WTC11 (cell line): ENCODE results near the gene UGT1A10. TPM values are rescaled to one million over a fixed set of nuclear protein-coding genes. Genes with fewer than 3 reads are reported as not detected.

Source experiments
- ATAC-seq: fragments of 200-7000 bp; cut with Tn5 transposase; 2 replicates; pipeline ENCODE4 v1.10.0; 2021; ENCODE audit warnings: mild to moderate bottlenecking, moderate library complexity
- CTCF ChIA-PET: fragments of 300-600 bp; sonication (Branson Sonifier 250); formaldehyde crosslinking; loops from one replicate; lab custom pipeline; 2021; ENCODE audit warnings: antibody characterized with exemption; lab: Charles Lee
- POLR2A ChIA-PET: fragments of 350-600 bp; sonication (Branson Sonifier 250); formaldehyde crosslinking; loops from one replicate; lab custom pipeline; 2021; ENCODE audit warnings: antibody characterized with exemption; lab: Charles Lee
- DNase-seq: peaks from one replicate; pipeline ENCODE4 v3.0.0; 2021; ENCODE audit warnings: low spot score
- H3K27ac Mint-ChIP-seq: 2 replicates; pipeline ENCODE4 v1.8.0; 2021; ENCODE audit warnings: mixed read lengths
- H3K27me3 Mint-ChIP-seq: 2 replicates; pipeline ENCODE4 v1.8.0; 2021; ENCODE audit warnings: low read depth, mild to moderate bottlenecking, moderate library complexity, mixed read lengths
- H3K36me3 Mint-ChIP-seq: 2 replicates; pipeline ENCODE4 v1.8.0; 2021; ENCODE audit warnings: mixed read lengths
- H3K4me1 Mint-ChIP-seq: 2 replicates; pipeline ENCODE4 v1.8.0; 2022; ENCODE audit warnings: mixed read lengths
- H3K4me3 Mint-ChIP-seq: 2 replicates; pipeline ENCODE4 v1.8.0; 2021; ENCODE audit warnings: mild to moderate bottlenecking, moderate library complexity, mixed read lengths
- H3K9me3 Mint-ChIP-seq: 2 replicates; pipeline ENCODE4 v1.8.0; 2021; ENCODE audit warnings: mixed read lengths
- ELF4 ChIP-seq: sonication (generic); formaldehyde crosslinking; IDR thresholded peaks from 2 replicates; pipeline ENCODE4 v1.8.1; 2022; ENCODE audit warnings: low read depth, mild to moderate bottlenecking, moderate library complexity, missing genetic modification reagents
- FOXK1 ChIP-seq: sonication (generic); formaldehyde crosslinking; IDR thresholded peaks from 2 replicates; pipeline ENCODE4 v1.8.0; 2022; ENCODE audit warnings: mild to moderate bottlenecking, moderate library complexity, missing genetic modification reagents
- MYBL2 ChIP-seq: sonication (generic); formaldehyde crosslinking; IDR thresholded peaks from 2 replicates; pipeline ENCODE4 v1.8.1; 2023; ENCODE audit warnings: mild to moderate bottlenecking, moderate library complexity, missing genetic modification reagents
- NFYB ChIP-seq: sonication (generic); formaldehyde crosslinking; conservative IDR thresholded peaks from 2 replicates; pipeline ENCODE4 v1.8.0; 2022; ENCODE audit warnings: low read depth, missing genetic modification reagents
- NR1H2 ChIP-seq: sonication (generic); formaldehyde crosslinking; IDR thresholded peaks from 2 replicates; pipeline ENCODE4 v1.9.0; 2021; ENCODE audit warnings: mild to moderate bottlenecking, moderate library complexity, missing genetic modification reagents
- NR2C2 ChIP-seq: sonication (generic); formaldehyde crosslinking; IDR thresholded peaks from 2 replicates; pipeline ENCODE4 v1.8.0; 2022; ENCODE audit warnings: mild to moderate bottlenecking, missing genetic modification reagents
- ZNF219 ChIP-seq: sonication (generic); formaldehyde crosslinking; IDR thresholded peaks from 2 replicates; pipeline ENCODE4 v1.8.0; 2023; ENCODE audit warnings: missing genetic modification reagents, mild to moderate bottlenecking, borderline replicate concordance
- ZNF263 ChIP-seq: sonication (generic); formaldehyde crosslinking; IDR thresholded peaks from 2 replicates; pipeline ENCODE4 v1.8.1; 2022; ENCODE audit warnings: low read depth, mild to moderate bottlenecking, moderate library complexity, missing genetic modification reagents
- ZNF317 ChIP-seq: sonication (generic); formaldehyde crosslinking; IDR thresholded peaks from 2 replicates; pipeline ENCODE4 v1.8.1; 2023; ENCODE audit warnings: low read depth, mild to moderate bottlenecking, moderate library complexity, missing genetic modification reagents, borderline replicate concordance
- ZNF671 ChIP-seq: fragments of 250-450 bp; sonication (Bioruptor Pico); IDR thresholded peaks from 2 replicates; pipeline ENCODE4 v1.8.0; 2021; ENCODE audit warnings: mild to moderate bottlenecking
- total RNA-seq: library from RNA; stranded (reverse); gene quantifications from 3 replicates; pipeline ENCODE4 v1.2.3, GENCODE V29; 2021
- TF ChIP-seq, protein P1 (sequence below): sonication (generic); formaldehyde crosslinking; IDR thresholded peaks from 2 replicates; pipeline ENCODE4 v1.8.0; 2022; ENCODE audit warnings: mild to moderate bottlenecking, missing genetic modification reagents
- TF ChIP-seq, protein P2 (sequence below): sonication (generic); formaldehyde crosslinking; IDR thresholded peaks from 2 replicates; pipeline ENCODE4 v1.8.0; 2023; ENCODE audit warnings: missing genetic modification reagents, mild to moderate bottlenecking, borderline replicate concordance
- TF ChIP-seq, protein P3 (sequence below): sonication (generic); formaldehyde crosslinking; IDR thresholded peaks from 2 replicates; pipeline ENCODE4 v1.8.1; 2023; ENCODE audit warnings: mild to moderate bottlenecking, missing genetic modification reagents
- TF ChIP-seq, protein P4 (sequence below): sonication (generic); formaldehyde crosslinking; IDR thresholded peaks from 2 replicates; pipeline ENCODE4 v1.8.1; 2023; ENCODE audit warnings: mild to moderate bottlenecking, moderate library complexity, missing genetic modification reagents
- TF ChIP-seq, protein P5 (sequence below): sonication (generic); formaldehyde crosslinking; conservative IDR thresholded peaks from 2 replicates; pipeline ENCODE4 v1.8.1; 2022; ENCODE audit warnings: mild to moderate bottlenecking, missing genetic modification reagents
- TF ChIP-seq, protein P6 (sequence below): sonication (generic); formaldehyde crosslinking; IDR thresholded peaks from 2 replicates; pipeline ENCODE4 v1.8.0; 2022; ENCODE audit warnings: mild to moderate bottlenecking, missing genetic modification reagents
- TF ChIP-seq, protein P7 (sequence below): fragments of 250-450 bp; sonication (Bioruptor Pico); conservative IDR thresholded peaks from 2 replicates; pipeline ENCODE4 v1.9.0; 2021; ENCODE audit warnings: mild to moderate bottlenecking

UGT1A10 gene
- total RNA-seq, 1 experiment from 2014 or later: not detected

DNA sequence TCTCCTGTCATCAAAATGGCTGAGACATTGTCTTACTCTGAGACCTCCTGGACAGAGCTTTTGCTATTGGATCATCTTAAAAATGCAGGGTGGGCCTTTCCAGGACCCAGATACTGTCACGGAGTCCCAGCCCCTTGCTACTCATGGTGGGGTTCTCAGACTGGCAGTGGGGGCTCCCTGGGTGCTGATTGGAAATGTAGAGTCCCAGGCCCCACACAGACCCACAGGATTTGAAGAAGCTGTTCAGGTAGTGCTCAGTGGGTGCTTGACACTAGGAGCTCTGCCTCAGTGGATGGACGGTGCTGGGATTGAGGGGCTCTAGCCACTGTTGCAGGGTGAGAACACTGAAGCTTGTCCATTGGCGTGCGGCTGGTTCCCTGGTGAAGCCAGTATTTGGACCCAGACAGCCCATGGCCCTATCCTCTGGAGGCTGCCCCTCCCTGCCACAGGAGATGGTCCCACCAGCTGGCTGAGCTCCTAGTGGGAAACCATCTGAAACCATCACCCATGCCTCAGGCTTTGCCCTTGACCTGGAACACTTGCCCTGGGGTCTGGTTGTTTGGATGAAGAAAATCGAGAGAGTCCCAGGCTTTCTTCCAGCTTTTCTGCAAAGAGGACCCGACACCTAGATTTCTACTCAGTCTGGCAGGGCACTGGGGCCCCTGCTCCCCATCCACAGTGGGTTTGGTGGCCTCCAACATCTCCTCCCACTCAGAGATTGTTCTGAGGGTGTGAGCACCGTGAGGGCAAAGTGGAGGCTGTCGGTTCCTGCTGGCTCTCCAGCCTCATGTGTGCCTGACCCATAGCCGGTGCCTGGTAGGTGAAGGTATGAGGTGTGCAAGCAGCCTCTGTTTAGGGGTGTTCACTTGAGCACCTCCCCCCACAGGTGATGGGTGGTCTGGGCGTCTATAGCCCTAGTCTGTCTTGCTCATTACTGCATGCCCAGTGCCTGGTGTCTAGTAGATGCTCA is 172.0 kb downstream of the UGT1A10 start (continued):
- TF ChIP-seq, protein P1, sequence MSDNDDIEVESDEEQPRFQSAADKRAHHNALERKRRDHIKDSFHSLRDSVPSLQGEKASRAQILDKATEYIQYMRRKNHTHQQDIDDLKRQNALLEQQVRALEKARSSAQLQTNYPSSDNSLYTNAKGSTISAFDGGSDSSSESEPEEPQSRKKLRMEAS (CRISPR knock-in tag): no peak
- TF ChIP-seq, protein P2, sequence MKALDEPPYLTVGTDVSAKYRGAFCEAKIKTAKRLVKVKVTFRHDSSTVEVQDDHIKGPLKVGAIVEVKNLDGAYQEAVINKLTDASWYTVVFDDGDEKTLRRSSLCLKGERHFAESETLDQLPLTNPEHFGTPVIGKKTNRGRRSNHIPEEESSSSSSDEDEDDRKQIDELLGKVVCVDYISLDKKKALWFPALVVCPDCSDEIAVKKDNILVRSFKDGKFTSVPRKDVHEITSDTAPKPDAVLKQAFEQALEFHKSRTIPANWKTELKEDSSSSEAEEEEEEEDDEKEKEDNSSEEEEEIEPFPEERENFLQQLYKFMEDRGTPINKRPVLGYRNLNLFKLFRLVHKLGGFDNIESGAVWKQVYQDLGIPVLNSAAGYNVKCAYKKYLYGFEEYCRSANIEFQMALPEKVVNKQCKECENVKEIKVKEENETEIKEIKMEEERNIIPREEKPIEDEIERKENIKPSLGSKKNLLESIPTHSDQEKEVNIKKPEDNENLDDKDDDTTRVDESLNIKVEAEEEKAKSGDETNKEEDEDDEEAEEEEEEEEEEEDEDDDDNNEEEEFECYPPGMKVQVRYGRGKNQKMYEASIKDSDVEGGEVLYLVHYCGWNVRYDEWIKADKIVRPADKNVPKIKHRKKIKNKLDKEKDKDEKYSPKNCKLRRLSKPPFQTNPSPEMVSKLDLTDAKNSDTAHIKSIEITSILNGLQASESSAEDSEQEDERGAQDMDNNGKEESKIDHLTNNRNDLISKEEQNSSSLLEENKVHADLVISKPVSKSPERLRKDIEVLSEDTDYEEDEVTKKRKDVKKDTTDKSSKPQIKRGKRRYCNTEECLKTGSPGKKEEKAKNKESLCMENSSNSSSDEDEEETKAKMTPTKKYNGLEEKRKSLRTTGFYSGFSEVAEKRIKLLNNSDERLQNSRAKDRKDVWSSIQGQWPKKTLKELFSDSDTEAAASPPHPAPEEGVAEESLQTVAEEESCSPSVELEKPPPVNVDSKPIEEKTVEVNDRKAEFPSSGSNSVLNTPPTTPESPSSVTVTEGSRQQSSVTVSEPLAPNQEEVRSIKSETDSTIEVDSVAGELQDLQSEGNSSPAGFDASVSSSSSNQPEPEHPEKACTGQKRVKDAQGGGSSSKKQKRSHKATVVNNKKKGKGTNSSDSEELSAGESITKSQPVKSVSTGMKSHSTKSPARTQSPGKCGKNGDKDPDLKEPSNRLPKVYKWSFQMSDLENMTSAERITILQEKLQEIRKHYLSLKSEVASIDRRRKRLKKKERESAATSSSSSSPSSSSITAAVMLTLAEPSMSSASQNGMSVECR (CRISPR knock-in tag): no peak
- TF ChIP-seq ZNF219 (CRISPR knock-in tag): no peak
- TF ChIP-seq, protein P3, sequence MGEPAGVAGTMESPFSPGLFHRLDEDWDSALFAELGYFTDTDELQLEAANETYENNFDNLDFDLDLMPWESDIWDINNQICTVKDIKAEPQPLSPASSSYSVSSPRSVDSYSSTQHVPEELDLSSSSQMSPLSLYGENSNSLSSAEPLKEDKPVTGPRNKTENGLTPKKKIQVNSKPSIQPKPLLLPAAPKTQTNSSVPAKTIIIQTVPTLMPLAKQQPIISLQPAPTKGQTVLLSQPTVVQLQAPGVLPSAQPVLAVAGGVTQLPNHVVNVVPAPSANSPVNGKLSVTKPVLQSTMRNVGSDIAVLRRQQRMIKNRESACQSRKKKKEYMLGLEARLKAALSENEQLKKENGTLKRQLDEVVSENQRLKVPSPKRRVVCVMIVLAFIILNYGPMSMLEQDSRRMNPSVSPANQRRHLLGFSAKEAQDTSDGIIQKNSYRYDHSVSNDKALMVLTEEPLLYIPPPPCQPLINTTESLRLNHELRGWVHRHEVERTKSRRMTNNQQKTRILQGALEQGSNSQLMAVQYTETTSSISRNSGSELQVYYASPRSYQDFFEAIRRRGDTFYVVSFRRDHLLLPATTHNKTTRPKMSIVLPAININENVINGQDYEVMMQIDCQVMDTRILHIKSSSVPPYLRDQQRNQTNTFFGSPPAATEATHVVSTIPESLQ (CRISPR knock-in tag): no peak
- TF ChIP-seq ZNF317 (CRISPR knock-in tag): no peak
- no peak for TF ChIP-seq ELF4 (CRISPR knock-in tag)
- TF ChIP-seq, protein P4, sequence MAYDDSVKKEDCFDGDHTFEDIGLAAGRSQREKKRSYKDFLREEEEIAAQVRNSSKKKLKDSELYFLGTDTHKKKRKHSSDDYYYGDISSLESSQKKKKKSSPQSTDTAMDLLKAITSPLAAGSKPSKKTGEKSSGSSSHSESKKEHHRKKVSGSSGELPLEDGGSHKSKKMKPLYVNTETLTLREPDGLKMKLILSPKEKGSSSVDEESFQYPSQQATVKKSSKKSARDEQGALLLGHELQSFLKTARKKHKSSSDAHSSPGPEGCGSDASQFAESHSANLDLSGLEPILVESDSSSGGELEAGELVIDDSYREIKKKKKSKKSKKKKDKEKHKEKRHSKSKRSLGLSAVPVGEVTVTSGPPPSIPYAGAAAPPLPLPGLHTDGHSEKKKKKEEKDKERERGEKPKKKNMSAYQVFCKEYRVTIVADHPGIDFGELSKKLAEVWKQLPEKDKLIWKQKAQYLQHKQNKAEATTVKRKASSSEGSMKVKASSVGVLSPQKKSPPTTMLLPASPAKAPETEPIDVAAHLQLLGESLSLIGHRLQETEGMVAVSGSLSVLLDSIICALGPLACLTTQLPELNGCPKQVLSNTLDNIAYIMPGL (CRISPR knock-in tag): no peak
- no peak for TF ChIP-seq MYBL2 (CRISPR knock-in tag)

DNA sequence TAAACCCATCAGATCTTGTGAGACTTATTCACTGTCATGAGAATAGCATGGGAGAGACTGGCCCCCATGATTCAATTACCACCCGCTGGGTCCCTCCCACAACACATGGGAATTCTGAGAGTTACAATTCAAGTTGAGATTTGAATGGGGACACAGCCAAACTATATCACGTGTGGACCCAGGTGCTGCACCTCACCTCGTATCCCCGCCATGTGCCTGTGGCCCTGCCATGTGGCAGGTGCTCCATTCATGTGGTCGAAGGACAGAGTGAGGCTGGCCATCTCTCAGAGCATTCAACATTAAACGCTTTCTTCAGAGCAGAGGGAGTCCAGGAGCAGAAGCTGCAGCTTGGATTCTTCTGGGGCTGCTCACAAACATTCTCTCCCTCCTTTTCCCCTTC is 174.1 kb downstream of the UGT1A10 start:
- no peak overlapping the region for H3K27ac Mint-ChIP-seq
- no peak for TF ChIP-seq ZNF263
- TF ChIP-seq ZNF671: no peak
- H3K4me3 Mint-ChIP-seq: no peak overlapping the region
- H3K36me3 Mint-ChIP-seq: no peaks in the 10 kb centered on the region
- DNase-seq: no peak
- no peak for ATAC-seq
- POLR2A ChIA-PET: no interaction called here
- peaks cover 11% of the 10 kb centered on the region for H3K9me3 Mint-ChIP-seq
- H3K27me3 Mint-ChIP-seq: no peaks in the 10 kb centered on the region; the same call in 1 of the 2 replicates
- H3K4me1 Mint-ChIP-seq: no peaks in the 10 kb centered on the region
- CTCF ChIA-PET: no interaction called here

DNA sequence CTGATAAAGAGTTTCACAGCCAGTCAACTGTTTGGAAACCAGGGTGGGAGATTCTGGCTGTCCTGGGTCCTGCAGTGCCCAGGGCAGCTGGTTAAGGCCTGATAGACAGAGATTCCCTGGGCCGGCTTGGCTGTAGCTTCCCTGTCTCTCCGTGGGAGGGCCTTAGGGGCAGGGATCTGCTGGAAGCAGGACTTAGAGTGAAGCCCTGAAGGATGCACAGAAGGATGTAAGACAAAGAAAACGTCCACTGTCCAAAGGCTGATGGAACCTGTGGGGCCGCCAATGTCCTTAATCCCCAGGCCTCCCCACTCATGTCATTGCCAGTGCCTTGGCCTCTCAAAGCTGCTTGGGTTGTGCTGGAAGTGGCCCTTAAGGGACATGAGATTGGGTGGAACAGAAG is 174.8 kb downstream of the UGT1A10 start:
- ChIA-PET CTCF (no interaction called here), POLR2A (no interaction called here)
- H3K4me1 Mint-ChIP-seq: no peaks in the 10 kb centered on the region
- DNase-seq (no peak), ATAC-seq (no peak)
- H3K4me3 Mint-ChIP-seq: no peak overlapping the region
- no peak overlapping the region for H3K27ac Mint-ChIP-seq
- H3K9me3 Mint-ChIP-seq: peaks cover 11% of the 10 kb centered on the region
- H3K27me3 Mint-ChIP-seq: no peaks in the 10 kb centered on the region; the same call in 1 of the 2 replicates
- no peaks in the 10 kb centered on the region for H3K36me3 Mint-ChIP-seq
- TF ChIP-seq NR1H2 (CRISPR knock-in tag): no peak
- TF ChIP-seq, protein P5, sequence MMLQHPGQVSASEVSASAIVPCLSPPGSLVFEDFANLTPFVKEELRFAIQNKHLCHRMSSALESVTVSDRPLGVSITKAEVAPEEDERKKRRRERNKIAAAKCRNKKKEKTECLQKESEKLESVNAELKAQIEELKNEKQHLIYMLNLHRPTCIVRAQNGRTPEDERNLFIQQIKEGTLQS (CRISPR knock-in tag): no peak
- TF ChIP-seq, protein P6, sequence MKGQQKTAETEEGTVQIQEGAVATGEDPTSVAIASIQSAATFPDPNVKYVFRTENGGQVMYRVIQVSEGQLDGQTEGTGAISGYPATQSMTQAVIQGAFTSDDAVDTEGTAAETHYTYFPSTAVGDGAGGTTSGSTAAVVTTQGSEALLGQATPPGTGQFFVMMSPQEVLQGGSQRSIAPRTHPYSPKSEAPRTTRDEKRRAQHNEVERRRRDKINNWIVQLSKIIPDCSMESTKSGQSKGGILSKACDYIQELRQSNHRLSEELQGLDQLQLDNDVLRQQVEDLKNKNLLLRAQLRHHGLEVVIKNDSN: no peak
- TF ChIP-seq NR2C2: no peak
- TF ChIP-seq FOXK1 (CRISPR knock-in tag): no peak
- TF ChIP-seq, protein P3 (CRISPR knock-in tag): no peak
- TF ChIP-seq, protein P7, sequence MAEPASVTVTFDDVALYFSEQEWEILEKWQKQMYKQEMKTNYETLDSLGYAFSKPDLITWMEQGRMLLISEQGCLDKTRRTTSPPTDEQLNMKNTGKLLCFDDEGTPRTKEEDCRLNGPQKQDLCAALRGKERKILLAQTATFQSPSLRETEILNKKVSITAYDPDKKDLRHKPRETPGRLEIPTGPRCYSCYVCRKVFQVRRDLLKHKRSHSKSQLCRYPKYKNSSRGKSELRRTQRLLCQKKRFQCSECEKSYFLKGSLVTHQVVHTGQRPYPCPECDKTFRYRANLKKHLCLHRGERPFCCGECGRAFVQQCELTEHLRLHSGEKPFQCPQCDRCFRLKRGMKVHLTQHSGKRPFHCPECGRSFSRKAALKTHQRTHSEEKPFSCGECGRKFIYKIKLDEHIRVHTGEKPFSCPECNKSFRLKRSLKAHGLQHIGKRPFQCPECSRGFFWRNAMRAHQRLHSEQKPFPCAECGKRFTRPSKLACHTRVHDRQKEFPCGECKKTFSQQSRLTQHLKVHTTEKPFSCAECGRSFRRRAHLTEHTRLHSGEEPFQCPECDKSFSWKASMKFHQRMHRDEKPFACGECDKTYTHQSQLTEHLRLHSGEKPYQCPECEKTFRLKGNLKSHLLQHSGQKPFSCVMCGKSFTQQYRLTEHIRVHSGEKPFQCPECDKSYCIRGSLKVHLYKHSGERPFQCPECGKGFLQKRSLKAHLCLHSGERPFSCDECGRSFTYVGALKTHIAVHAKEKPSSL (CRISPR knock-in tag): no peak
- TF ChIP-seq NFYB (CRISPR knock-in tag): no peak
